HepG2 (cell line): ENCODE data around the gene DRAM1. TPM values are rescaled to one million over a fixed set of nuclear protein-coding genes. Genes with fewer than 3 reads are reported as not detected.
A peak's percentile ranks its signal among the peaks of the same experiment; 100 is the strongest.

ENCODE experiments used
- ATAC-seq: fragments of 200-7000 bp; cut with Tn5 transposase; 3 replicates; pipeline ENCODE4 v1.9.1; 2020; ENCODE audit warnings: mild to moderate bottlenecking, moderate library complexity
- BruUV-seq: library from RNA; stranded (reverse); fragments of 400-500 nt; replicated peaks from 2 replicates; lab custom pipeline; 2021; lab: Mats Ljungman, UMichigan
- CTCF ChIA-PET: fragments of 300-600 bp; formaldehyde crosslinking; extraction: SDS; loops from one replicate; lab custom pipeline; 2021; ENCODE audit warnings: low total read pairs, inconsistent platforms, low intra/inter-chr PET ratio; lab: Yijun Ruan, JAX
- POLR2A ChIA-PET: fragments of 350-600 bp; sonication (Branson Sonifier 250); formaldehyde crosslinking; loops from one replicate; lab custom pipeline; 2020; ENCODE audit warnings: antibody characterized with exemption, inconsistent platforms; lab: Yijun Ruan, JAX
- DNase-seq: peaks from one replicate; pipeline ENCODE4 v3.0.0-alpha.2; 2015; ENCODE audit warnings: low spot score
- FAIRE-seq: peaks from 3 replicates; lab custom pipeline; 2011; peaks lifted over from hg19 to GRCh38; lab: Jason Lieb, UNC
- H2AFZ ChIP-seq: one replicate; pipeline ENCODE4 v1.6.1; 2011; ENCODE audit warnings: low read length, inconsistent platforms
- H3K27ac ChIP-seq: fragments of 300-600 bp; 3 replicates; pipeline ENCODE4 v1.8.0; 2011; ENCODE audit warnings: mixed run types, mild to moderate bottlenecking, mixed read lengths, low read length, inconsistent platforms; ENCODE audit not compliant: insufficient read depth; ENCODE audit errors: extremely low read length
- H3K27me3 ChIP-seq, 2 experiments: fragments of 200-600 bp in 1 of 2; 2 replicates in 1 of 2; 3 replicates in 1 of 2; pipeline versions ENCODE4 v1.6.0 to v1.8.0; 2011; ENCODE audit warnings: low read length in 2 of 2, mild to moderate bottlenecking in 2 of 2, moderate library complexity in 2 of 2, inconsistent platforms in 1 of 2; ENCODE audit not compliant: insufficient read depth in 2 of 2, control insufficient read depth in 1 of 2
- H3K36me3 ChIP-seq, 2 experiments: fragments of 200-600 bp in 1 of 2; replicated peaks in 1 of 2; 2 replicates in 1 of 2; 3 replicates in 1 of 2; pipeline versions ENCODE4 v1.5.1 to v1.8.0; 2011; ENCODE audit warnings: low read length in 2 of 2, inconsistent platforms in 1 of 2; ENCODE audit not compliant: insufficient read depth in 2 of 2, control insufficient read depth in 1 of 2
- H3K4me1 ChIP-seq: 2 replicates; pipeline ENCODE4 v1.5.1; 2012; ENCODE audit warnings: low read length, inconsistent platforms; ENCODE audit not compliant: insufficient read depth
- H3K4me2 ChIP-seq: 2 replicates; pipeline ENCODE4 v1.6.0; 2011; ENCODE audit warnings: low read depth, low read length, inconsistent platforms
- H3K4me3 ChIP-seq, 3 experiments: fragments of 200-600 bp in 1 of 3; sonication (generic), shearing (Covaris generic) in 1 of 3; replicated peaks in 1 of 3; 2 replicates each; pipeline ENCODE4 v1.5.1; 2011 to 2016; ENCODE audit warnings: low read length in 3 of 3, inconsistent platforms in 2 of 3, low read depth in 2 of 3, mild to moderate bottlenecking in 2 of 3, control low read depth in 1 of 3, mixed read lengths in 1 of 3; ENCODE audit not compliant: insufficient read depth in 1 of 3
- H3K79me2 ChIP-seq: one replicate; pipeline ENCODE4 v1.6.1; 2011; ENCODE audit warnings: low read length, inconsistent platforms; ENCODE audit not compliant: insufficient read depth
- H3K9ac ChIP-seq: 2 replicates; pipeline ENCODE4 v1.6.0; 2011; ENCODE audit warnings: mild to moderate bottlenecking, low read depth, low read length, inconsistent platforms; ENCODE audit not compliant: insufficient read depth
- H3K9me3 ChIP-seq: 2 replicates; pipeline ENCODE4 v1.5.1; 2012; ENCODE audit warnings: mild to moderate bottlenecking, low read length
- H4K20me1 ChIP-seq: 2 replicates; pipeline ENCODE4 v1.6.0; 2011; ENCODE audit warnings: inconsistent platforms, mild to moderate bottlenecking, low read length, moderate library complexity; ENCODE audit not compliant: insufficient read depth
- AHR ChIP-seq: IDR thresholded peaks from 2 replicates; pipeline ENCODE4 v1.6.1; 2018; ENCODE audit warnings: missing genetic modification reagents, missing compliant biosample characterization
- BRF2 ChIP-seq: sonication (generic); formaldehyde crosslinking; IDR thresholded peaks from 2 replicates; pipeline ENCODE4 v1.8.1; 2022; ENCODE audit warnings: mild to moderate bottlenecking, missing genetic modification reagents
- FOSL1 ChIP-seq: sonication (generic); formaldehyde crosslinking; IDR thresholded peaks from 2 replicates; pipeline ENCODE4 v1.9.0; 2021; ENCODE audit warnings: missing genetic modification reagents, borderline replicate concordance
- FOXC1 ChIP-seq: sonication (generic); formaldehyde crosslinking; IDR thresholded peaks from 2 replicates; pipeline ENCODE4 v1.8.0; 2022; ENCODE audit warnings: mild to moderate bottlenecking, missing genetic modification reagents, borderline replicate concordance
- HDAC1 ChIP-seq: sonication (generic); formaldehyde crosslinking; IDR thresholded peaks from 2 replicates; pipeline ENCODE4 v1.5.1; 2020; ENCODE audit warnings: mild to moderate bottlenecking, missing genetic modification reagents
- HMG20B ChIP-seq: conservative IDR thresholded peaks from 2 replicates; pipeline ENCODE4 v1.6.1; 2016; ENCODE audit warnings: missing genetic modification reagents, missing compliant biosample characterization
- HOXA7 ChIP-seq: sonication (generic); formaldehyde crosslinking; IDR thresholded peaks from 2 replicates; pipeline ENCODE4 v1.8.1; 2022; ENCODE audit warnings: mild to moderate bottlenecking, missing genetic modification reagents, moderate library complexity
- NBN ChIP-seq: fragments of 450-650 bp; conservative IDR thresholded peaks from 2 replicates; pipeline ENCODE4 v1.6.1; 2017
- NFYC ChIP-seq: IDR thresholded peaks from 2 replicates; pipeline ENCODE4 v1.6.1; 2016; ENCODE audit warnings: missing genetic modification reagents, missing compliant biosample characterization
- SALL2 ChIP-seq: sonication (generic); formaldehyde crosslinking; IDR thresholded peaks from 2 replicates; pipeline ENCODE4 v1.8.1; 2023; ENCODE audit warnings: mild to moderate bottlenecking, missing genetic modification reagents, inconsistent platforms
- THYN1 ChIP-seq: sonication (generic); formaldehyde crosslinking; IDR thresholded peaks from 2 replicates; pipeline ENCODE4 v1.8.1; 2023; ENCODE audit warnings: low read depth, mild to moderate bottlenecking, moderate library complexity, missing genetic modification reagents, borderline replicate concordance
- TOE1 ChIP-seq: sonication (generic); formaldehyde crosslinking; IDR thresholded peaks from 2 replicates; pipeline ENCODE4 v1.4.0; 2020; ENCODE audit warnings: mild to moderate bottlenecking, missing genetic modification reagents
- ZMAT5 ChIP-seq: sonication (generic); formaldehyde crosslinking; IDR thresholded peaks from 2 replicates; pipeline ENCODE4 v1.5.0; 2020; ENCODE audit warnings: mild to moderate bottlenecking, low read depth, missing genetic modification reagents, borderline replicate concordance
- ZNF207 ChIP-seq: fragments of 450-650 bp; IDR thresholded peaks from 2 replicates; pipeline ENCODE4 v1.6.1; 2016; ENCODE audit warnings: antibody characterized with exemption, borderline replicate concordance
- ZNF24 ChIP-seq: fragments of 450-650 bp; IDR thresholded peaks from 2 replicates; pipeline ENCODE4 v1.6.1; 2017; ENCODE audit warnings: antibody characterized with exemption, mild to moderate bottlenecking
- ZNF430 ChIP-seq: sonication (generic); formaldehyde crosslinking; IDR thresholded peaks from 2 replicates; pipeline ENCODE4 v1.9.0; 2021; ENCODE audit warnings: mild to moderate bottlenecking, missing genetic modification reagents
- WGBS: methylation state at CpG from one replicate; pipeline ENCODE4 v1.1.6; 2017; ENCODE audit warnings: low lambda C conversion rate; 5-methylcytosine and 5-hydroxymethylcytosine counted together
- in situ Hi-C: cut with HindIII; loops from 2 replicates; pipeline ENCODE4 v1.10.0; 2017; ENCODE audit warnings: low pct_unique_long_range_greater_than_20kb; ENCODE audit not compliant: extremely low pct_ligation_motif_present
- intact Hi-C: fragments of 100-400 bp; cut with micrococcal nuclease; formaldehyde crosslinking; loops from one replicate; pipeline ENCODE4 v1.10.0; 2022; ENCODE audit not compliant: unreplicated experiment
- polyA plus RNA-seq, 8 experiments: library from polyadenylated mRNA; depleted of rRNA in 3 of 8; stranded (reverse) in 7 of 8; unstranded in 1 of 8; fragments of >200 nt; fragmentation: Illumina TruSeq in 4 of 8; extraction: Trizol in 4 of 8; gene quantifications; 2 replicates each; pipeline versions ENCODE4 v1.2.1 to v1.2.3, GENCODE V29; 2011 to 2016; ENCODE audit warnings: low read depth in 4 of 8, missing spikeins in 1 of 8, mixed read lengths in 1 of 8; ENCODE audit not compliant: insufficient read depth in 1 of 8
- total RNA-seq, 5 experiments: library from RNA; depleted of rRNA; stranded (reverse); fragments of >200 nt; fragmentation: Illumina TruSeq; extraction: Trizol; gene quantifications; 2 replicates each; pipeline ENCODE4 v1.2.3, GENCODE V29; 2016; ENCODE audit warnings: low read depth in 1 of 5
- TF ChIP-seq, protein P1 (sequence below): sonication (generic); formaldehyde crosslinking; IDR thresholded peaks from 2 replicates; pipeline ENCODE4 v1.4.0; 2020; ENCODE audit warnings: missing genetic modification reagents

DRAM1 gene
- total and polyA plus RNA-seq, 2 of the 13 experiments (the other 11 are each of a cell fraction or from before 2014, with no cell fraction given): 20.9 to 32.6 TPM

DNA sequence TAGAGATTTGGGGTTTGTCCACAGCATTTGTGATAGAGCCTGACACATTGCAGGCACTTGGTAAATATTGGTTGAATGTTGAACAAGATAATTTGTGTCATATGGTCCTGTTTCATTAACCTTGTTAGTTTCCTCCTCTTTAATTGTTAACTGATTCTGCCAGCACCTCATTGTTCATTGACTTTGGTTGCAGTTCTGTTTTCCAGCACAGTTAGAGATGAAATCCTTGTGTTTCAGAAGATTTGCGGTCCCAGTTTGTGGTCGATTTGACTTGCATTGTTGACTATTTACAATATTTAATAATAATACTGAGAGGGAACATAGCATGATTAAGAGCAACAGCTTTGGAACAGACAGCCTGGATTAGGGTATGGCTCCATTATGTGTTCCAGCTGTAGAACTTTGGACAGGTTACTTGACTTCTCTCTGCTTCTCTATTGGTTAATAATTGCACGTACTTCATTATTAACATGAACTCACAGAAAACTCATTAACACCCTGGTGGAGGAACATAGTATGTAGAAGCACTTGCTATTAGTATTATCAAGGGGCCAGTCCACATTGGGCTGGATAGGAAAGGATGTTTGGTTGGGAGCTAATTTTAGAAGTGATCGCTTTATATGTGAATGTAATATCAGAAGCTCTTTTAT lies 8.7 kb downstream of the DRAM1 start:
- Histone ChIP-seq H3K27me3 (no peaks in the 10 kb centered on the region), H3K36me3 (peaks cover 2 to 4% of the 10 kb centered on the region in 2 experiments; a peak in 1 of 5 replicates), H3K4me2 (no peak overlapping the region), H3K4me3 (no peak overlapping the region), H2AFZ (no peak overlapping the region), H3K9ac (no peak overlapping the region), H3K4me1 (peaks cover 80% of the 10 kb centered on the region)
- in situ Hi-C loops: no loop called here
- DNase-seq (no peak), ATAC-seq (no peak)
- 90% methylated on average over 4 of the region's 4 CpGs for WGBS
- CTCF ChIA-PET: no interaction called here
- intact Hi-C loops: no loop called here
- POLR2A ChIA-PET: no interaction called here
- TF ChIP-seq ZNF430 (CRISPR knock-in tag) (no peak), NBN (no peak)
- TF ChIP-seq, all 625 proteins: peak for 0
- BruUV-seq: no TSS peak
- peak; percentile 12 for FAIRE-seq
- peaks cover 35% of the 10 kb centered on the region for H3K79me2 ChIP-seq
- no peak overlapping the region for H3K27ac ChIP-seq
- H4K20me1 ChIP-seq: no peaks in the 10 kb centered on the region
- no peaks in the 10 kb centered on the region for H3K9me3 ChIP-seq

GRCh38 chr12:101889211-101889752 lies 11.9 kb downstream of the DRAM1 start:
- intact Hi-C loops (no loop called here), in situ Hi-C loops (no loop called here)
- Histone ChIP-seq H3K27me3 (no peaks in the 10 kb centered on the region), H3K9ac (no peak overlapping the region), H3K36me3 (0 out of 5 replicates have a peak, but pooled peaks cover 0 to 2% of the 10 kb centered on the region in 2 experiments), H3K4me1 (peaks cover 81% of the 10 kb centered on the region), H3K27ac (no peak overlapping the region), H3K9me3 (no peaks in the 10 kb centered on the region), H2AFZ (no peak overlapping the region), H4K20me1 (no peaks in the 10 kb centered on the region), H3K4me2 (no peak overlapping the region), H3K4me3 (no peak overlapping the region), H3K79me2 (peaks cover 37% of the 10 kb centered on the region)
- TF ChIP-seq ZNF207 (no peak), FOXC1 (CRISPR knock-in tag) (no peak), HMG20B (no peak), THYN1 (no peak), ZNF24 (no peak), NFYC (CRISPR knock-in tag) (no peak), SALL2 (CRISPR knock-in tag) (no peak), TOE1 (CRISPR knock-in tag) (no peak), AHR (CRISPR knock-in tag) (no peak), HOXA7 (CRISPR knock-in tag) (no peak), BRF2 (CRISPR knock-in tag) (no peak), HDAC1 (CRISPR knock-in tag) (no peak), ZMAT5 (CRISPR knock-in tag) (no peak), FOSL1 (CRISPR knock-in tag) (no peak)
- TF ChIP-seq, protein P1, sequence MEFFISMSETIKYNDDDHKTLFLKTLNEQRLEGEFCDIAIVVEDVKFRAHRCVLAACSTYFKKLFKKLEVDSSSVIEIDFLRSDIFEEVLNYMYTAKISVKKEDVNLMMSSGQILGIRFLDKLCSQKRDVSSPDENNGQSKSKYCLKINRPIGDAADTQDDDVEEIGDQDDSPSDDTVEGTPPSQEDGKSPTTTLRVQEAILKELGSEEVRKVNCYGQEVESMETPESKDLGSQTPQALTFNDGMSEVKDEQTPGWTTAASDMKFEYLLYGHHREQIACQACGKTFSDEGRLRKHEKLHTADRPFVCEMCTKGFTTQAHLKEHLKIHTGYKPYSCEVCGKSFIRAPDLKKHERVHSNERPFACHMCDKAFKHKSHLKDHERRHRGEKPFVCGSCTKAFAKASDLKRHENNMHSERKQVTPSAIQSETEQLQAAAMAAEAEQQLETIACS (CRISPR knock-in tag): no peak
- ATAC-seq: no peak
- 94% methylated on average over 6 of the region's 6 CpGs for WGBS
- POLR2A ChIA-PET: no interaction called here
- DNase-seq: no peak
- CTCF ChIA-PET: no interaction called here
- no TSS peak for BruUV-seq
- FAIRE-seq: no peak
